ENCODE measurements around the gene DDR2.
"Not testable (repeated sequence)": the region's sequence is repeated elsewhere in the genome, so short reads cannot be mapped to it uniquely, and the experiment has no call there.

DDR2 gene

GRCh38 chr1:162727493-162727892, 95.2 kb downstream of the DDR2 start:
- not testable (repeated sequence) for DNase-seq

- DNase-seq = no peak
Observed at GRCh38 chr1:162728573-162728972, 96.3 kb downstream of the DDR2 start.

- DNase-seq = not testable (repeated sequence)
Observed at GRCh38 chr1:162729195-162729774, 97.0 kb downstream of the DDR2 start.

GRCh38 chr1:162732094-162732493, 99.8 kb downstream of the DDR2 start:
- no peak for DNase-seq

GRCh38 chr1:162732566-162733335, 100.5 kb downstream of the DDR2 start:
- DNase-seq = no peak

GRCh38 chr1:162733336-162733590, 101.0 kb downstream of the DDR2 start:
- DNase-seq = no peak

GRCh38 chr1:162734047-162734446, 101.8 kb downstream of the DDR2 start:
- DNase-seq = no peak

- DNase-seq = no peak
Observed at GRCh38 chr1:162736184-162736583, 103.9 kb downstream of the DDR2 start.

- DNase-seq = no peak
Observed at GRCh38 chr1:162736633-162737067, 104.4 kb downstream of the DDR2 start.

GRCh38 chr1:162740755-162741154, 108.5 kb downstream of the DDR2 start:
- no peak for DNase-seq

GRCh38 chr1:162741574-162741973, 109.3 kb downstream of the DDR2 start:
- no peak for DNase-seq

- DNase-seq = not testable (repeated sequence)
Observed at GRCh38 chr1:162746264-162746942, 114.1 kb downstream of the DDR2 start.

GRCh38 chr1:162753001-162753658, 120.9 kb downstream of the DDR2 start:
- no peak for DNase-seq

GRCh38 chr1:162753998-162754585, 121.8 kb downstream of the DDR2 start:
- DNase-seq = no peak

GRCh38 chr1:162755306-162755705, 123.0 kb downstream of the DDR2 start:
- no peak for DNase-seq

GRCh38 chr1:162756523-162756922, 124.3 kb downstream of the DDR2 start:
- DNase-seq = no peak

- DNase-seq = no peak
Observed at GRCh38 chr1:162757476-162757875, 125.2 kb downstream of the DDR2 start.

GRCh38 chr1:162765788-162766187, 133.5 kb downstream of the DDR2 start:
- no peak for DNase-seq

- no peak for DNase-seq
Observed at GRCh38 chr1:162772571-162773154, 140.4 kb downstream of the DDR2 start.

GRCh38 chr1:162774007-162774406, 141.7 kb downstream of the DDR2 start:
- no peak for DNase-seq

GRCh38 chr1:162779043-162779442, 146.8 kb downstream of the DDR2 start:
- DNase-seq = no peak

- DNase-seq = no peak
Observed at GRCh38 chr1:162782671-162783070, 150.4 kb downstream of the DDR2 start.

GRCh38 chr1:162784926-162785325, 152.7 kb downstream of the DDR2 start:
- DNase-seq = not testable (repeated sequence)

All from inflammatory macrophage (primary cell).